ENCODE measurements around the gene SKI. TPM values are rescaled to one million over a fixed set of nuclear protein-coding genes. Genes with fewer than 3 reads are reported as not detected.

SKI gene
- total RNA-seq, 2 donors from 2014 or later: 135 to 138 TPM

GRCh38 chr1:2185880-2186855, 42.0 kb upstream of the SKI start:
- TF ChIP-seq, protein P1, sequence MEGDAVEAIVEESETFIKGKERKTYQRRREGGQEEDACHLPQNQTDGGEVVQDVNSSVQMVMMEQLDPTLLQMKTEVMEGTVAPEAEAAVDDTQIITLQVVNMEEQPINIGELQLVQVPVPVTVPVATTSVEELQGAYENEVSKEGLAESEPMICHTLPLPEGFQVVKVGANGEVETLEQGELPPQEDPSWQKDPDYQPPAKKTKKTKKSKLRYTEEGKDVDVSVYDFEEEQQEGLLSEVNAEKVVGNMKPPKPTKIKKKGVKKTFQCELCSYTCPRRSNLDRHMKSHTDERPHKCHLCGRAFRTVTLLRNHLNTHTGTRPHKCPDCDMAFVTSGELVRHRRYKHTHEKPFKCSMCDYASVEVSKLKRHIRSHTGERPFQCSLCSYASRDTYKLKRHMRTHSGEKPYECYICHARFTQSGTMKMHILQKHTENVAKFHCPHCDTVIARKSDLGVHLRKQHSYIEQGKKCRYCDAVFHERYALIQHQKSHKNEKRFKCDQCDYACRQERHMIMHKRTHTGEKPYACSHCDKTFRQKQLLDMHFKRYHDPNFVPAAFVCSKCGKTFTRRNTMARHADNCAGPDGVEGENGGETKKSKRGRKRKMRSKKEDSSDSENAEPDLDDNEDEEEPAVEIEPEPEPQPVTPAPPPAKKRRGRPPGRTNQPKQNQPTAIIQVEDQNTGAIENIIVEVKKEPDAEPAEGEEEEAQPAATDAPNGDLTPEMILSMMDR (IDR thresholded peaks at IDR 0.05): no peak
- H3K27me3 ChIP-seq (replicated peaks; ENCODE audit: insufficient read depth): no peaks in the 10 kb centered on the region
- ATAC-seq (ENCODE audit: insufficient number of reproducible peaks, low FRiP score, low read depth): no peak
- no peak for DNase-seq (ENCODE audit: low spot score)
- peaks cover 10 to 15% of the 10 kb centered on the region in 2 donors for H3K4me1 ChIP-seq (ENCODE audit: control insufficient read depth in 1 of 2, low read depth in 2 of 2)
- no peaks in the 10 kb centered on the region for H3K9me3 ChIP-seq
- no peak overlapping the region for H3K4me3 ChIP-seq
- no peak overlapping the region for H3K27ac ChIP-seq
- H3K36me3 ChIP-seq: no peaks in the 10 kb centered on the region

GRCh38 chr1:2186901-2187300, 41.2 kb upstream of the SKI start:
- Histone ChIP-seq H3K36me3 (no peaks in the 10 kb centered on the region), H3K9me3 (no peaks in the 10 kb centered on the region), H3K27me3 (replicated peaks; ENCODE audit: insufficient read depth) (no peaks in the 10 kb centered on the region), H3K27ac (no peak overlapping the region), H3K4me1 (ENCODE audit: control insufficient read depth in 1 of 2, low read depth in 2 of 2) (peaks cover 17 to 23% of the 10 kb centered on the region in 2 donors), H3K4me3 (no peak overlapping the region)
- ATAC-seq (ENCODE audit: insufficient number of reproducible peaks, low FRiP score, low read depth) (no peak), DNase-seq (ENCODE audit: low spot score) (no peak)
- TF ChIP-seq, protein P1 (IDR thresholded peaks at IDR 0.05): no peak

GRCh38 chr1:2187619-2188018, 40.5 kb upstream of the SKI start:
- Histone ChIP-seq H3K9me3 (no peaks in the 10 kb centered on the region), H3K27ac (no peak overlapping the region), H3K27me3 (replicated peaks; ENCODE audit: insufficient read depth) (no peaks in the 10 kb centered on the region), H3K4me1 (ENCODE audit: control insufficient read depth in 1 of 2, low read depth in 2 of 2) (peaks cover 23 to 30% of the 10 kb centered on the region in 2 donors), H3K36me3 (no peaks in the 10 kb centered on the region), H3K4me3 (no peak overlapping the region)
- TF ChIP-seq, protein P1 (IDR thresholded peaks at IDR 0.05): no peak
- ATAC-seq (ENCODE audit: insufficient number of reproducible peaks, low FRiP score, low read depth) (no peak), DNase-seq (ENCODE audit: low spot score) (no peak)

GRCh38 chr1:2188336-2188735, 39.8 kb upstream of the SKI start:
- TF ChIP-seq, protein P1 (IDR thresholded peaks at IDR 0.05): no peak
- Histone ChIP-seq H3K4me3 (no peak overlapping the region), H3K9me3 (no peaks in the 10 kb centered on the region), H3K4me1 (ENCODE audit: control insufficient read depth in 1 of 2, low read depth in 2 of 2) (peaks cover 30 to 37% of the 10 kb centered on the region in 2 donors), H3K36me3 (no peaks in the 10 kb centered on the region), H3K27ac (no peak overlapping the region), H3K27me3 (replicated peaks; ENCODE audit: insufficient read depth) (no peaks in the 10 kb centered on the region)
- ATAC-seq (ENCODE audit: insufficient number of reproducible peaks, low FRiP score, low read depth) (no peak), DNase-seq (ENCODE audit: low spot score) (no peak)

Measured in thoracic aorta (tissue), 2 donors.